ENCODE results near the gene EPN1. TPM values are rescaled to one million over a fixed set of nuclear protein-coding genes. Genes with fewer than 3 reads are reported as not detected.
"Not testable (repeated sequence)": the region's sequence is repeated elsewhere in the genome, so short reads cannot be mapped to it uniquely, and the experiment has no call there.

The EPN1 gene
- total and polyA plus RNA-seq, 2 donors from 2014 or later = 138 to 145 TPM

- Histone ChIP-seq H3K9me3 (ENCODE audit: control insufficient read depth in 2 of 3, insufficient read depth in 1 of 3, low read length in 3 of 3) (no peaks in the 10 kb centered on the region), H3K4me1 (ENCODE audit: control insufficient read depth in 2 of 3, insufficient read depth in 2 of 3, low read depth in 1 of 3, low read length in 3 of 3) (no peaks in the 10 kb centered on the region), H3K27ac (ENCODE audit: low read depth in 2 of 2, low read length in 2 of 2) (no peak overlapping the region), H3K27me3 (ENCODE audit: control insufficient read depth, insufficient read depth, low read length) (no peaks in the 10 kb centered on the region), H3K4me3 (ENCODE audit: low read length in 3 of 3) (no peak overlapping the region), H3K36me3 (ENCODE audit: control insufficient read depth in 2 of 3, insufficient read depth in 3 of 3, low read length in 3 of 3) (no peaks in the 10 kb centered on the region), H3K9ac (ENCODE audit: low read length in 3 of 3) (no peak overlapping the region)
- TF ChIP-seq CTCF (IDR thresholded peaks at IDR 0.05; ENCODE audit: borderline replicate concordance, extremely low read depth, insufficient read depth) = no peak
- intact Hi-C loops (cut with DNase I) = no loop called here
- no peak for DNase-seq
- FAIRE-seq = no peak
Observed at GRCh38 chr19:55723491-55723890, 48.5 kb downstream of the EPN1 start.

GRCh38 chr19:55730378-55730777, 55.4 kb downstream of the EPN1 start:
- H3K36me3 ChIP-seq (ENCODE audit: control insufficient read depth in 2 of 3, insufficient read depth in 3 of 3, low read length in 3 of 3); H3K27ac ChIP-seq (ENCODE audit: low read depth in 2 of 2, low read length in 2 of 2); H3K9me3 ChIP-seq (ENCODE audit: control insufficient read depth in 2 of 3, insufficient read depth in 1 of 3, low read length in 3 of 3); FAIRE-seq; H3K4me1 ChIP-seq (ENCODE audit: control insufficient read depth in 2 of 3, insufficient read depth in 2 of 3, low read depth in 1 of 3, low read length in 3 of 3); H3K4me3 ChIP-seq (ENCODE audit: low read length in 3 of 3); H3K9ac ChIP-seq (ENCODE audit: low read length in 3 of 3); DNase-seq; intact Hi-C loops (cut with DNase I); H3K27me3 ChIP-seq (ENCODE audit: control insufficient read depth, insufficient read depth, low read length): not testable (repeated sequence)

- no peak within 1 kb of the TSS for H3K4me3 ChIP-seq (ENCODE audit: low read length in 3 of 3)
- no peaks in the 10 kb centered on the region for H3K9me3 ChIP-seq (ENCODE audit: control insufficient read depth in 2 of 3, insufficient read depth in 1 of 3, low read length in 3 of 3)
- H3K4me1 ChIP-seq (ENCODE audit: control insufficient read depth in 2 of 3, insufficient read depth in 2 of 3, low read depth in 1 of 3, low read length in 3 of 3) = no peaks in the 10 kb centered on the region
- DNase-seq = no peak
- FAIRE-seq = no peak
- intact Hi-C loops (cut with DNase I) = no loop called here
- no peaks in the 10 kb centered on the region for H3K36me3 ChIP-seq (ENCODE audit: control insufficient read depth in 2 of 3, insufficient read depth in 3 of 3, low read length in 3 of 3)
- H3K9ac ChIP-seq (ENCODE audit: low read length in 3 of 3) = no peak within 1 kb of the TSS
- H3K27ac ChIP-seq (ENCODE audit: low read depth in 2 of 2, low read length in 2 of 2) = no peak within 1 kb of the TSS
- H3K27me3 ChIP-seq (ENCODE audit: control insufficient read depth, insufficient read depth, low read length) = no peaks in the 10 kb centered on the region
- TF ChIP-seq CTCF (IDR thresholded peaks at IDR 0.05; ENCODE audit: borderline replicate concordance, extremely low read depth, insufficient read depth) = no peak
Observed at GRCh38 chr19:55738302-55738701, 63.3 kb downstream of the EPN1 start, which contains the start of gene NLRP9. NLRP9 (minus strand) TSS chr19:55738402; CDS start chr19:55738374, 28 bp downstream.

GRCh38 chr19:55750715-55751114, 75.7 kb downstream of the EPN1 start:
- no peak overlapping the region for H3K9ac ChIP-seq (ENCODE audit: low read length in 3 of 3)
- H3K4me1 ChIP-seq (ENCODE audit: control insufficient read depth in 2 of 3, insufficient read depth in 2 of 3, low read depth in 1 of 3, low read length in 3 of 3) = peaks cover 0 to 5% (median 0%) of the 10 kb centered on the region in 3 donors
- no peak for FAIRE-seq
- DNase-seq = no peak
- no peaks in the 10 kb centered on the region for H3K27me3 ChIP-seq (ENCODE audit: control insufficient read depth, insufficient read depth, low read length)
- H3K4me3 ChIP-seq (ENCODE audit: low read length in 3 of 3) = no peak overlapping the region
- intact Hi-C loops (cut with DNase I) = no loop called here
- H3K27ac ChIP-seq (ENCODE audit: low read depth in 2 of 2, low read length in 2 of 2) = no peak overlapping the region
- no peaks in the 10 kb centered on the region for H3K9me3 ChIP-seq (ENCODE audit: control insufficient read depth in 2 of 3, insufficient read depth in 1 of 3, low read length in 3 of 3)
- H3K36me3 ChIP-seq (ENCODE audit: control insufficient read depth in 2 of 3, insufficient read depth in 3 of 3, low read length in 3 of 3) = no peaks in the 10 kb centered on the region
- TF ChIP-seq CTCF (IDR thresholded peaks at IDR 0.05; ENCODE audit: borderline replicate concordance, extremely low read depth, insufficient read depth) = no peak
